ENCODE measurements around the gene IFT20.

DNA sequence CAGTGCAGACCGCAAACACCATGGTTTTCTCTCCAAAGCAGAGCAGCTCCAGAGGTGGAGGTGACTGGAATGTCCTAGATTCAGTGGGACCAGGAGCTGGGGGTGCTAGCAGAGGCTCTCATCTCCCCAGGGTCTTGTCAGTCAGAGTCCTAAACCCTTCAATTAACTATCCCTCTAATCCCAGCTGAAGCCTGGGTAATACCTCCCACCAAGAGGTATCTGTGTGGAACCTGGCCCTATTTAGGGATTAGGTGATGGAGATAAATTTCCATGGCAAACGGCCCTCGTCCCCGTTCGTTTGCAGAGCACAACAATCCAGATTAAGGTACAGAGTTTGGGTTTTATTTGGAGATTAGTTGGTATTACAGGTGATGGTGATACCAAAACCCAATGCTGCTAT lies 27.9 kb upstream of the IFT20 start:
- TF ChIP-seq, protein P1, sequence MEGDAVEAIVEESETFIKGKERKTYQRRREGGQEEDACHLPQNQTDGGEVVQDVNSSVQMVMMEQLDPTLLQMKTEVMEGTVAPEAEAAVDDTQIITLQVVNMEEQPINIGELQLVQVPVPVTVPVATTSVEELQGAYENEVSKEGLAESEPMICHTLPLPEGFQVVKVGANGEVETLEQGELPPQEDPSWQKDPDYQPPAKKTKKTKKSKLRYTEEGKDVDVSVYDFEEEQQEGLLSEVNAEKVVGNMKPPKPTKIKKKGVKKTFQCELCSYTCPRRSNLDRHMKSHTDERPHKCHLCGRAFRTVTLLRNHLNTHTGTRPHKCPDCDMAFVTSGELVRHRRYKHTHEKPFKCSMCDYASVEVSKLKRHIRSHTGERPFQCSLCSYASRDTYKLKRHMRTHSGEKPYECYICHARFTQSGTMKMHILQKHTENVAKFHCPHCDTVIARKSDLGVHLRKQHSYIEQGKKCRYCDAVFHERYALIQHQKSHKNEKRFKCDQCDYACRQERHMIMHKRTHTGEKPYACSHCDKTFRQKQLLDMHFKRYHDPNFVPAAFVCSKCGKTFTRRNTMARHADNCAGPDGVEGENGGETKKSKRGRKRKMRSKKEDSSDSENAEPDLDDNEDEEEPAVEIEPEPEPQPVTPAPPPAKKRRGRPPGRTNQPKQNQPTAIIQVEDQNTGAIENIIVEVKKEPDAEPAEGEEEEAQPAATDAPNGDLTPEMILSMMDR (IDR thresholded peaks at IDR 0.05), result no peak
- TF ChIP-seq POLR2A (IDR thresholded peaks at IDR 0.05) (no peak), POLR2AphosphoS5 (IDR thresholded peaks at IDR 0.05) (no peak)

Data from prostate gland (tissue), 2 donors.